HCT116 (cell line): ENCODE measurements around the gene NMRAL1. TPM values are rescaled to one million over a fixed set of nuclear protein-coding genes. Genes with fewer than 3 reads are reported as not detected.

Source experiments
- ATAC-seq: fragments of 200-7000 bp; cut with Tn5 transposase; 2 replicates; pipeline ENCODE4 v1.9.1; 2020; ENCODE audit warnings: mild to moderate bottlenecking, moderate library complexity
- BruUV-seq: library from RNA; stranded (reverse); fragments of 400-500 nt; replicated peaks from 2 replicates; lab custom pipeline; 2021; lab: Mats Ljungman, UMichigan
- CTCF ChIA-PET: fragments of 300-600 bp; sonication (Branson Sonifier 250); formaldehyde crosslinking; loops from one replicate; lab custom pipeline; 2021; ENCODE audit warnings: antibody characterized with exemption; lab: Charles Lee
- POLR2A ChIA-PET: fragments of 300-600, 350-600 bp; sonication (Branson Sonifier 250); formaldehyde crosslinking; loops from one replicate; lab custom pipeline; 2021; ENCODE audit warnings: antibody characterized with exemption; lab: Charles Lee
- RAD21 ChIA-PET, 2 experiments: fragments of 300-600 bp; sonication (Branson Sonifier 250); formaldehyde crosslinking; loops; one replicate each; lab custom pipeline; 2023; ENCODE audit warnings: low total read pairs in 2 of 2; ENCODE audit not compliant: uncharacterized antibody in 2 of 2, unreplicated experiment in 2 of 2, low non-redundant PET in 1 of 2; lab: Charles Lee
- DNase-seq: peaks from one replicate; pipeline ENCODE4 v3.0.0-alpha.2; 2010; ENCODE audit warnings: low read depth, low spot score
- H2AFZ ChIP-seq: fragments of 200-600 bp; shearing (Covaris generic), sonication (generic); 2 replicates; pipeline ENCODE4 v1.6.1; 2017; ENCODE audit warnings: low read depth, mixed run types, mixed read lengths, antibody characterized with exemption, low read length; ENCODE audit not compliant: poor library complexity, severe bottlenecking
- H3K27ac ChIP-seq: 2 replicates; pipeline ENCODE4 v1.5.1; 2012; ENCODE audit warnings: low read depth, low read length
- H3K27me3 ChIP-seq: fragments of 200-600 bp; sonication (generic); 2 replicates; pipeline ENCODE4 v1.6.1; 2016; ENCODE audit warnings: mixed run types, low read length, mixed read lengths; ENCODE audit not compliant: insufficient read depth
- H3K36me3 ChIP-seq, 2 experiments: fragments of 200-500 bp in 1 of 2; fragments of 200-600 bp in 1 of 2; sonication (Bioruptor generic) in 1 of 2; sonication (generic) in 1 of 2; 2 replicates each; pipeline versions ENCODE4 v1.5.1 to v1.6.1; 2014 to 2016; ENCODE audit warnings: low read length in 2 of 2, inconsistent platforms in 1 of 2, mixed read lengths in 1 of 2, mixed run types in 1 of 2; ENCODE audit not compliant: insufficient read depth in 2 of 2, control insufficient read depth in 1 of 2
- H3K4me1 ChIP-seq, 2 experiments: fragments of 200-600 bp in 1 of 2; sonication (generic) in 1 of 2; 2 replicates each; pipeline versions ENCODE4 v1.5.1 to v1.6.1; 2012 to 2017; ENCODE audit warnings: low read length in 2 of 2, inconsistent platforms in 1 of 2, mild to moderate bottlenecking in 1 of 2, mixed read lengths in 1 of 2, mixed run types in 1 of 2, moderate library complexity in 1 of 2; ENCODE audit not compliant: insufficient read depth in 2 of 2, control insufficient read depth in 1 of 2
- H3K4me2 ChIP-seq: fragments of 200-600 bp; sonication (generic); 2 replicates; pipeline ENCODE4 v1.6.1; 2017; ENCODE audit warnings: mixed run types, low read length, mixed read lengths
- H3K4me3 ChIP-seq, 2 experiments: fragments of 200-600 bp in 1 of 2; sonication (generic) in 1 of 2; replicated peaks in 1 of 2; 2 replicates each; pipeline ENCODE4 v1.5.1; 2011 to 2016; ENCODE audit warnings: low read length in 2 of 2, control low read depth in 1 of 2, low read depth in 1 of 2, mild to moderate bottlenecking in 1 of 2, mixed read lengths in 1 of 2, mixed run types in 1 of 2
- H3K79me2 ChIP-seq: fragments of 200-600 bp; sonication (generic); 2 replicates; pipeline ENCODE4 v1.6.1; 2017; ENCODE audit warnings: mild to moderate bottlenecking, mixed run types, low read length, moderate library complexity, mixed read lengths; ENCODE audit not compliant: insufficient read depth
- H3K9ac ChIP-seq: fragments of 200-600 bp; sonication (generic); 2 replicates; pipeline ENCODE4 v1.6.1; 2016; ENCODE audit warnings: low read length, mixed read lengths
- H3K9me2 ChIP-seq: fragments of 200-600 bp; sonication (generic), shearing (Covaris generic); 2 replicates; pipeline ENCODE4 v1.6.1; 2017; ENCODE audit warnings: mixed run types, mild to moderate bottlenecking, moderate library complexity; ENCODE audit not compliant: insufficient read depth
- H3K9me3 ChIP-seq, 2 experiments: fragments of 200-500 bp in 1 of 2; fragments of 200-600 bp in 1 of 2; sonication (Bioruptor generic) in 1 of 2; sonication (generic) in 1 of 2; 2 replicates each; pipeline ENCODE4 v1.6.1; 2014 to 2017; ENCODE audit warnings: low read length in 2 of 2, mixed read lengths in 2 of 2, inconsistent platforms in 1 of 2, low read depth in 1 of 2, mild to moderate bottlenecking in 1 of 2, mixed run types in 1 of 2, moderate library complexity in 1 of 2; ENCODE audit not compliant: control insufficient read depth in 1 of 2, insufficient read depth in 1 of 2
- H4K20me1 ChIP-seq: fragments of 200-600 bp; sonication (generic), shearing (Covaris generic); 2 replicates; pipeline ENCODE4 v1.6.1; 2017; ENCODE audit warnings: mixed run types, mild to moderate bottlenecking, moderate library complexity; ENCODE audit not compliant: insufficient read depth
- CBX3 ChIP-seq: IDR thresholded peaks from 2 replicates; pipeline ENCODE4 v1.6.1; 2012; ENCODE audit warnings: low read depth
- EZH2 ChIP-seq: fragments of 200-600 bp; sonication (generic); IDR thresholded peaks from 2 replicates; pipeline ENCODE4 v1.6.1; 2017; ENCODE audit warnings: antibody characterized with exemption, mixed run types
- JUND ChIP-seq: IDR thresholded peaks from 2 replicates; pipeline ENCODE4 v1.6.1; 2012
- POLR2AphosphoS5 ChIP-seq: IDR thresholded peaks from 2 replicates; pipeline ENCODE4 v1.6.1; 2011; ENCODE audit warnings: mild to moderate bottlenecking, low read depth, low read length, moderate library complexity
- RAD21 ChIP-seq: IDR thresholded peaks from 2 replicates; pipeline ENCODE4 v1.6.1; 2012; ENCODE audit warnings: low read depth, mild to moderate bottlenecking
- SP1 ChIP-seq: IDR thresholded peaks from 2 replicates; pipeline ENCODE4 v1.6.1; 2012; ENCODE audit warnings: low read depth
- SRF ChIP-seq: IDR thresholded peaks from 2 replicates; pipeline ENCODE4 v1.6.1; 2012; ENCODE audit warnings: low read depth
- TCF7L2 ChIP-seq: IDR thresholded peaks from 2 replicates; pipeline ENCODE4 v1.7.0; 2011; ENCODE audit warnings: borderline replicate concordance, inconsistent platforms; ENCODE audit not compliant: insufficient read depth, insufficient read length; ENCODE audit errors: extremely low read depth
- intact Hi-C: fragments of 100-400 bp; cut with micrococcal nuclease; formaldehyde crosslinking; loops from 2 replicates; pipeline ENCODE4 v1.10.0; 2022
- total RNA-seq: library from RNA; stranded (reverse); gene quantifications from one replicate; pipeline ENCODE4 v1.2.1, GENCODE V29; 2021; ENCODE audit not compliant: unreplicated experiment
- TF ChIP-seq, protein P1 (sequence below): IDR thresholded peaks from 2 replicates; pipeline ENCODE4 v1.6.1; 2012
- TF ChIP-seq, protein P2 (sequence below): IDR thresholded peaks from 2 replicates; pipeline ENCODE4 v1.6.1; 2012; ENCODE audit warnings: low read depth
- TF ChIP-seq, protein P3 (sequence below), 3 experiments: fragments of 200-600 bp in 1 of 3; sonication (generic) in 1 of 3; IDR thresholded peaks in 2 of 3; conservative IDR thresholded peaks in 1 of 3; 2 replicates each; pipeline ENCODE4 v1.5.1; 2012 to 2017; ENCODE audit warnings: low read depth in 2 of 3, low read length in 2 of 3, antibody characterized with exemption in 1 of 3, borderline replicate concordance in 1 of 3, control low read depth in 1 of 3, mild to moderate bottlenecking in 1 of 3, mixed read lengths in 1 of 3, mixed run types in 1 of 3, moderate library complexity in 1 of 3; ENCODE audit not compliant: insufficient read depth in 1 of 3
- TF ChIP-seq, protein P4 (sequence below): IDR thresholded peaks from 2 replicates; pipeline ENCODE4 v1.6.1; 2011; ENCODE audit warnings: mild to moderate bottlenecking, low read length, moderate library complexity; ENCODE audit not compliant: insufficient replicate concordance; ENCODE audit errors: extremely low read depth

NMRAL1 gene
- total RNA-seq, 1 experiment from 2014 or later: 76.7 TPM

DNA sequence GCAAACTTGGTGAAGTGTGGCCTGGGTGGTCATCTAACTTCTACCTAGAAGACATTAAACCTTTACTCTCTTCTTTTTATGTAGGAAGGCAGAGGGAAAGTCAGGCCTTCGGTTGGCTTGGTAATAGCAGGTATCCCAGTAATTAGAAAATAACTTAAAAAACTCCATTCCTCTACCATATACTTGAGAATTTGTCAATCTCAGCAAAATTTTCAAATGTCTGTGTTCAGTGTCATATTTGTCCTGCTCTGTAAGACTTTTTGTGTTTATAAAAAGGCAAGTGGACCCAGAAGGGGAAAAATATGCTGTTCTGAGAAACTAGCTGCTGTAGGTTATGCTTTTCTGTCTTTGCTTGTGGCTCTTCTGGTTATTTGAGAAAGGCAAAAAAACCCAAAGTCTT, 7.5 kb upstream of the NMRAL1 start:
- Histone ChIP-seq H4K20me1 (no peaks in the 10 kb centered on the region), H3K4me3 (no peak overlapping the region), H3K9me2 (no peaks in the 10 kb centered on the region), H3K36me3 (peaks cover 3 to 4% of the 10 kb centered on the region in 2 experiments; a peak in 3 of 4 replicates), H3K27ac (no peak overlapping the region), H2AFZ (no peak overlapping the region), H3K79me2 (peaks cover 77% of the 10 kb centered on the region), H3K4me1 (peaks cover 7 to 16% of the 10 kb centered on the region in 2 experiments), H3K9me3 (no peaks in the 10 kb centered on the region), H3K4me2 (no peak overlapping the region), H3K27me3 (no peaks in the 10 kb centered on the region), H3K9ac (no peak overlapping the region)
- TF ChIP-seq TCF7L2 (no peak), EZH2 (no peak), JUND (no peak), SRF (no peak), POLR2AphosphoS5 (no peak), RAD21 (no peak), SP1 (no peak), CBX3 (no peak)
- TF ChIP-seq, protein P1, sequence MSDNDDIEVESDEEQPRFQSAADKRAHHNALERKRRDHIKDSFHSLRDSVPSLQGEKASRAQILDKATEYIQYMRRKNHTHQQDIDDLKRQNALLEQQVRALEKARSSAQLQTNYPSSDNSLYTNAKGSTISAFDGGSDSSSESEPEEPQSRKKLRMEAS: no peak
- TF ChIP-seq, protein P2, sequence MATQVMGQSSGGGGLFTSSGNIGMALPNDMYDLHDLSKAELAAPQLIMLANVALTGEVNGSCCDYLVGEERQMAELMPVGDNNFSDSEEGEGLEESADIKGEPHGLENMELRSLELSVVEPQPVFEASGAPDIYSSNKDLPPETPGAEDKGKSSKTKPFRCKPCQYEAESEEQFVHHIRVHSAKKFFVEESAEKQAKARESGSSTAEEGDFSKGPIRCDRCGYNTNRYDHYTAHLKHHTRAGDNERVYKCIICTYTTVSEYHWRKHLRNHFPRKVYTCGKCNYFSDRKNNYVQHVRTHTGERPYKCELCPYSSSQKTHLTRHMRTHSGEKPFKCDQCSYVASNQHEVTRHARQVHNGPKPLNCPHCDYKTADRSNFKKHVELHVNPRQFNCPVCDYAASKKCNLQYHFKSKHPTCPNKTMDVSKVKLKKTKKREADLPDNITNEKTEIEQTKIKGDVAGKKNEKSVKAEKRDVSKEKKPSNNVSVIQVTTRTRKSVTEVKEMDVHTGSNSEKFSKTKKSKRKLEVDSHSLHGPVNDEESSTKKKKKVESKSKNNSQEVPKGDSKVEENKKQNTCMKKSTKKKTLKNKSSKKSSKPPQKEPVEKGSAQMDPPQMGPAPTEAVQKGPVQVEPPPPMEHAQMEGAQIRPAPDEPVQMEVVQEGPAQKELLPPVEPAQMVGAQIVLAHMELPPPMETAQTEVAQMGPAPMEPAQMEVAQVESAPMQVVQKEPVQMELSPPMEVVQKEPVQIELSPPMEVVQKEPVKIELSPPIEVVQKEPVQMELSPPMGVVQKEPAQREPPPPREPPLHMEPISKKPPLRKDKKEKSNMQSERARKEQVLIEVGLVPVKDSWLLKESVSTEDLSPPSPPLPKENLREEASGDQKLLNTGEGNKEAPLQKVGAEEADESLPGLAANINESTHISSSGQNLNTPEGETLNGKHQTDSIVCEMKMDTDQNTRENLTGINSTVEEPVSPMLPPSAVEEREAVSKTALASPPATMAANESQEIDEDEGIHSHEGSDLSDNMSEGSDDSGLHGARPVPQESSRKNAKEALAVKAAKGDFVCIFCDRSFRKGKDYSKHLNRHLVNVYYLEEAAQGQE: no peak
- TF ChIP-seq, protein P3, sequence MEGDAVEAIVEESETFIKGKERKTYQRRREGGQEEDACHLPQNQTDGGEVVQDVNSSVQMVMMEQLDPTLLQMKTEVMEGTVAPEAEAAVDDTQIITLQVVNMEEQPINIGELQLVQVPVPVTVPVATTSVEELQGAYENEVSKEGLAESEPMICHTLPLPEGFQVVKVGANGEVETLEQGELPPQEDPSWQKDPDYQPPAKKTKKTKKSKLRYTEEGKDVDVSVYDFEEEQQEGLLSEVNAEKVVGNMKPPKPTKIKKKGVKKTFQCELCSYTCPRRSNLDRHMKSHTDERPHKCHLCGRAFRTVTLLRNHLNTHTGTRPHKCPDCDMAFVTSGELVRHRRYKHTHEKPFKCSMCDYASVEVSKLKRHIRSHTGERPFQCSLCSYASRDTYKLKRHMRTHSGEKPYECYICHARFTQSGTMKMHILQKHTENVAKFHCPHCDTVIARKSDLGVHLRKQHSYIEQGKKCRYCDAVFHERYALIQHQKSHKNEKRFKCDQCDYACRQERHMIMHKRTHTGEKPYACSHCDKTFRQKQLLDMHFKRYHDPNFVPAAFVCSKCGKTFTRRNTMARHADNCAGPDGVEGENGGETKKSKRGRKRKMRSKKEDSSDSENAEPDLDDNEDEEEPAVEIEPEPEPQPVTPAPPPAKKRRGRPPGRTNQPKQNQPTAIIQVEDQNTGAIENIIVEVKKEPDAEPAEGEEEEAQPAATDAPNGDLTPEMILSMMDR (IDR thresholded peaks at IDR 0.05 in 2 of 3, conservative IDR thresholded peaks at IDR 0.05 in 1 of 3; ENCODE audit: borderline replicate concordance in 1 of 3, insufficient read depth in 1 of 3, low read depth in 2 of 3, low read length in 2 of 3): no peak
- TF ChIP-seq, protein P4, sequence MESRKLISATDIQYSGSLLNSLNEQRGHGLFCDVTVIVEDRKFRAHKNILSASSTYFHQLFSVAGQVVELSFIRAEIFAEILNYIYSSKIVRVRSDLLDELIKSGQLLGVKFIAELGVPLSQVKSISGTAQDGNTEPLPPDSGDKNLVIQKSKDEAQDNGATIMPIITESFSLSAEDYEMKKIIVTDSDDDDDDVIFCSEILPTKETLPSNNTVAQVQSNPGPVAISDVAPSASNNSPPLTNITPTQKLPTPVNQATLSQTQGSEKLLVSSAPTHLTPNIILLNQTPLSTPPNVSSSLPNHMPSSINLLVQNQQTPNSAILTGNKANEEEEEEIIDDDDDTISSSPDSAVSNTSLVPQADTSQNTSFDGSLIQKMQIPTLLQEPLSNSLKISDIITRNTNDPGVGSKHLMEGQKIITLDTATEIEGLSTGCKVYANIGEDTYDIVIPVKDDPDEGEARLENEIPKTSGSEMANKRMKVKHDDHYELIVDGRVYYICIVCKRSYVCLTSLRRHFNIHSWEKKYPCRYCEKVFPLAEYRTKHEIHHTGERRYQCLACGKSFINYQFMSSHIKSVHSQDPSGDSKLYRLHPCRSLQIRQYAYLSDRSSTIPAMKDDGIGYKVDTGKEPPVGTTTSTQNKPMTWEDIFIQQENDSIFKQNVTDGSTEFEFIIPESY: no peak
- ChIA-PET POLR2A (no interaction called here), CTCF (no interaction called here), RAD21 (no interaction called here)
- ATAC-seq (no peak), DNase-seq (no peak)
- no TSS peak for BruUV-seq
- intact Hi-C loops: no loop called here
